Left colon (tissue), 2 donors: ENCODE measurements around the gene ACACA. TPM values are rescaled to one million over a fixed set of nuclear protein-coding genes. Genes with fewer than 3 reads are reported as not detected.

Experiments used
- ATAC-seq: fragments of 200-7000 bp; cut with Tn5 transposase; one replicate; pipeline ENCODE4 v1.9.1; 2020; ENCODE audit warnings: mild to moderate bottlenecking, moderate library complexity
- DNase-seq, 2 donors: peaks; one replicate each; pipeline ENCODE4 v3.0.0-alpha.2; 2020
- intact Hi-C, 2 donors: fragments of 100-400 bp; cut with DNase I in 1 of 2; cut with micrococcal nuclease in 1 of 2; formaldehyde crosslinking; loops; one replicate each; pipeline versions ENCODE4 v1.11.2 to v1.14.0; 2022; cut with DNase I, micrococcal nuclease
- total RNA-seq, 2 donors: library from RNA; stranded (reverse); fragmentation: NEBNext Ultra II Directional; extraction: Animal tissue kit (Norgen Biotek cat#: 25700); gene quantifications; one replicate each; pipeline ENCODE4 v1.2.1, GENCODE V29; 2021
- donor health status: DM: no; HTN: no; CAD: no.
- donor health status: DM: yes; HTN: yes; CAD: no.

The ACACA gene
- total RNA-seq, 2 donors from 2014 or later = 47.8 to 72.1 TPM

GRCh38 chr17:37123941-37124820, 282.5 kb downstream of the ACACA start:
- ATAC-seq (no peak), DNase-seq (no peak)
- intact Hi-C loops = no loop called here

GRCh38 chr17:37123386-37123785, 283.2 kb downstream of the ACACA start:
- DNase-seq = no peak
- ATAC-seq = no peak
- intact Hi-C loops = no loop called here

- DNase-seq (no peak), ATAC-seq (no peak)
- intact Hi-C loops = no loop called here
Observed at GRCh38 chr17:37121616-37122015, 285.0 kb downstream of the ACACA start.

- DNase-seq (no peak), ATAC-seq (no peak)
- intact Hi-C loops = no loop called here
Observed at GRCh38 chr17:37118366-37119137, 288.1 kb downstream of the ACACA start.

GRCh38 chr17:37117373-37118142, 289.1 kb downstream of the ACACA start:
- intact Hi-C loops = no loop called here
- DNase-seq = no peak
- no peak for ATAC-seq

GRCh38 chr17:37116671-37117185, 289.9 kb downstream of the ACACA start:
- ATAC-seq (no peak), DNase-seq (no peak)
- intact Hi-C loops = no loop called here

GRCh38 chr17:37111329-37111728, 295.3 kb downstream of the ACACA start:
- intact Hi-C loops = no loop called here
- no peak for DNase-seq
- no peak for ATAC-seq

- ATAC-seq (no peak), DNase-seq (no peak)
- intact Hi-C loops = no loop called here
Observed at GRCh38 chr17:37110746-37111145, 295.9 kb downstream of the ACACA start.

- no peak for ATAC-seq
Observed at GRCh38 chr17:37109731-37110710, 296.6 kb downstream of the ACACA start.

GRCh38 chr17:37109106-37109505, 297.5 kb downstream of the ACACA start:
- no peak for ATAC-seq
- intact Hi-C loops = no loop called here
- DNase-seq = no peak

More at GRCh38 chr17:37109731-37110710, 296.6 kb downstream of the ACACA start:
- intact Hi-C loops = no loop called here
- no peak for DNase-seq

GRCh38 chr17:37107406-37108083, 299.1 kb downstream of the ACACA start:
- intact Hi-C loops = no loop called here
- DNase-seq (no peak), ATAC-seq (peak; percentile 45)

- ATAC-seq (no peak), DNase-seq (no peak)
- intact Hi-C loops = no loop called here
Observed at GRCh38 chr17:37106049-37106448, 300.6 kb downstream of the ACACA start.

GRCh38 chr17:37103231-37103630, 303.4 kb downstream of the ACACA start:
- intact Hi-C loops = no loop called here
- no peak for ATAC-seq
- no peak for DNase-seq

GRCh38 chr17:37101306-37101705, 305.3 kb downstream of the ACACA start:
- ATAC-seq (no peak), DNase-seq (no peak)
- intact Hi-C loops = no loop called here

- no peak for DNase-seq
- intact Hi-C loops = no loop called here
- ATAC-seq = no peak
Observed at GRCh38 chr17:37100231-37100630, 306.4 kb downstream of the ACACA start.

- ATAC-seq = peak; percentile 87
- intact Hi-C loops = no loop called here
- DNase-seq = no peak
Observed at GRCh38 chr17:37098910-37099664, 307.5 kb downstream of the ACACA start.

- ATAC-seq (no peak), DNase-seq (no peak)
- intact Hi-C loops = no loop called here
Observed at GRCh38 chr17:37098152-37098551, 308.5 kb downstream of the ACACA start.
